ENCODE data around the gene ZKSCAN2. TPM values are rescaled to one million over a fixed set of nuclear protein-coding genes. Genes with fewer than 3 reads are reported as not detected.

ZKSCAN2 gene
- total and polyA plus RNA-seq, 9 of the 15 experiments (the other 6 are each of a cell fraction or from before 2014, with no cell fraction given): 1.3 to 9.5 (median 4.2) TPM

DNA sequence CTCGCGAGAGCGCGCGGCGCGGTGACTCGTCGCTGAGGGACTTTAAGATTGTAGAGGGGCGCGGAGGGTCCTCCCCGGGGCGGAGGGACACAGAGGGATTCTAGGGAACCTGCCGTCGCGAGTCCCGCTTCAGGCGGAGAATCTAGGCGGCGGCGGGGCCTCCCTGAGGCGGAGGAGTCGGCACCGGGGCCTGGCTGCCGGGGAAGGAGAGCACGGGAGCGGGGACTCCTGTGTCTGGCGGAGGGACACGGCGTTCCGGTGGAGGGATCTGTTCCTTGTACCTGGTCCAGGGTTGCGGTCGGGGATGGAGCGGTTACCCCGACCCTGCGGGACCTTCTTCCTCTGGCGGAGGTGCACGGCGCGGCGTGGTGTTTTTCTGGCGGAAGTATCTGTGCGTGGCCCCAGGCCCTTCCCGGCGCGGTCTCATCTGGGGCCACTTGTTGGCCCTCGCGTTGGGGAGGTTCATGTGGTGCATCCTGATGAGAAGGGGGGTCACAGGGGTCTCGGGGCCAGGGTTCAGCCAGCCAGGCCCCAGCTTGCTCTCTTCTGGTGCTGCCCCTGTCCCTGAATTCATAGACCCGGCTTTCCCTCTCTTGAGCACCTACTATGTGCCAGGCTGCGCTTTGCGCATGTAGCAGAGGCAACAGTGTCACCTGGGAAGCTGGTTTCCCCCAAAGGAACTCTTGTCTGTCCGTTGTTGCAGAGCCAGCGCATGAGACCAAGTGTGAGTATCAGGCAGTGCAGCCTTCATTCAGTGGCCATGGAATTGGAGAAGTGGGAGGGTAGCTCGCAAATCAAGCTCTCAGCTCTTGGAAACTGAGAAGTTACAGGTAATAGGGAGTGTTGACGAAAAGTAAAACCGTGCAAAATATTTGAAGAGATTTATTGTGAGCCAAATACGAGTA, 563 bp upstream of the ZKSCAN2 start (continued):
- no peak for TF ChIP-seq NR2F6 (CRISPR knock-in tag; IDR thresholded peaks at IDR 0.05)
- TF ChIP-seq, protein P1, sequence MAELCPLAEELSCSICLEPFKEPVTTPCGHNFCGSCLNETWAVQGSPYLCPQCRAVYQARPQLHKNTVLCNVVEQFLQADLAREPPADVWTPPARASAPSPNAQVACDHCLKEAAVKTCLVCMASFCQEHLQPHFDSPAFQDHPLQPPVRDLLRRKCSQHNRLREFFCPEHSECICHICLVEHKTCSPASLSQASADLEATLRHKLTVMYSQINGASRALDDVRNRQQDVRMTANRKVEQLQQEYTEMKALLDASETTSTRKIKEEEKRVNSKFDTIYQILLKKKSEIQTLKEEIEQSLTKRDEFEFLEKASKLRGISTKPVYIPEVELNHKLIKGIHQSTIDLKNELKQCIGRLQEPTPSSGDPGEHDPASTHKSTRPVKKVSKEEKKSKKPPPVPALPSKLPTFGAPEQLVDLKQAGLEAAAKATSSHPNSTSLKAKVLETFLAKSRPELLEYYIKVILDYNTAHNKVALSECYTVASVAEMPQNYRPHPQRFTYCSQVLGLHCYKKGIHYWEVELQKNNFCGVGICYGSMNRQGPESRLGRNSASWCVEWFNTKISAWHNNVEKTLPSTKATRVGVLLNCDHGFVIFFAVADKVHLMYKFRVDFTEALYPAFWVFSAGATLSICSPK (IDR thresholded peaks at IDR 0.05; ENCODE audit: borderline replicate concordance): no peak
- no peak for TF ChIP-seq ZNF124 (CRISPR knock-in tag; IDR thresholded peaks at IDR 0.05)
- no peak for TF ChIP-seq TCF7L2 (IDR thresholded peaks at IDR 0.05; ENCODE audit: low read depth, low read length)
- no peak for TF ChIP-seq BACH1 (tag; IDR thresholded peaks at IDR 0.05)
- no peak for TF ChIP-seq SLC30A9 (CRISPR knock-in tag; IDR thresholded peaks at IDR 0.05)
- TF ChIP-seq, protein P2, sequence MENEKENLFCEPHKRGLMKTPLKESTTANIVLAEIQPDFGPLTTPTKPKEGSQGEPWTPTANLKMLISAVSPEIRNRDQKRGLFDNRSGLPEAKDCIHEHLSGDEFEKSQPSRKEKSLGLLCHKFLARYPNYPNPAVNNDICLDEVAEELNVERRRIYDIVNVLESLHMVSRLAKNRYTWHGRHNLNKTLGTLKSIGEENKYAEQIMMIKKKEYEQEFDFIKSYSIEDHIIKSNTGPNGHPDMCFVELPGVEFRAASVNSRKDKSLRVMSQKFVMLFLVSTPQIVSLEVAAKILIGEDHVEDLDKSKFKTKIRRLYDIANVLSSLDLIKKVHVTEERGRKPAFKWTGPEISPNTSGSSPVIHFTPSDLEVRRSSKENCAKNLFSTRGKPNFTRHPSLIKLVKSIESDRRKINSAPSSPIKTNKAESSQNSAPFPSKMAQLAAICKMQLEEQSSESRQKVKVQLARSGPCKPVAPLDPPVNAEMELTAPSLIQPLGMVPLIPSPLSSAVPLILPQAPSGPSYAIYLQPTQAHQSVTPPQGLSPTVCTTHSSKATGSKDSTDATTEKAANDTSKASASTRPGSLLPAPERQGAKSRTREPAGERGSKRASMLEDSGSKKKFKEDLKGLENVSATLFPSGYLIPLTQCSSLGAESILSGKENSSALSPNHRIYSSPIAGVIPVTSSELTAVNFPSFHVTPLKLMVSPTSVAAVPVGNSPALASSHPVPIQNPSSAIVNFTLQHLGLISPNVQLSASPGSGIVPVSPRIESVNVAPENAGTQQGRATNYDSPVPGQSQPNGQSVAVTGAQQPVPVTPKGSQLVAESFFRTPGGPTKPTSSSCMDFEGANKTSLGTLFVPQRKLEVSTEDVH (IDR thresholded peaks at IDR 0.05; ENCODE audit: low read depth, partially characterized antibody): no peak
- TF ChIP-seq BRD4 (IDR thresholded peaks at IDR 0.05): peak; percentile 88; the same call in 1 of the 2 replicates
- peak; percentile 52 for TF ChIP-seq NFIC (IDR thresholded peaks at IDR 0.05)
- TF ChIP-seq ZBTB1 (CRISPR knock-in tag; IDR thresholded peaks at IDR 0.05; ENCODE audit: borderline replicate concordance, low read depth): peak; percentile 87
- peak; percentile 81 for TF ChIP-seq SUPT5H (IDR thresholded peaks at IDR 0.05)
- TF ChIP-seq EHMT2 (IDR thresholded peaks at IDR 0.05): peak; percentile 58; the same call in 1 of the 2 replicates
- TF ChIP-seq CHD2 (IDR thresholded peaks at IDR 0.05; ENCODE audit: low read depth, low read length): peak; percentile 91
- TF ChIP-seq, protein P3, sequence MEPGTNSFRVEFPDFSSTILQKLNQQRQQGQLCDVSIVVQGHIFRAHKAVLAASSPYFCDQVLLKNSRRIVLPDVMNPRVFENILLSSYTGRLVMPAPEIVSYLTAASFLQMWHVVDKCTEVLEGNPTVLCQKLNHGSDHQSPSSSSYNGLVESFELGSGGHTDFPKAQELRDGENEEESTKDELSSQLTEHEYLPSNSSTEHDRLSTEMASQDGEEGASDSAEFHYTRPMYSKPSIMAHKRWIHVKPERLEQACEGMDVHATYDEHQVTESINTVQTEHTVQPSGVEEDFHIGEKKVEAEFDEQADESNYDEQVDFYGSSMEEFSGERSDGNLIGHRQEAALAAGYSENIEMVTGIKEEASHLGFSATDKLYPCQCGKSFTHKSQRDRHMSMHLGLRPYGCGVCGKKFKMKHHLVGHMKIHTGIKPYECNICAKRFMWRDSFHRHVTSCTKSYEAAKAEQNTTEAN (CRISPR knock-in tag; IDR thresholded peaks at IDR 0.05): no peak
- TF ChIP-seq NFRKB (IDR thresholded peaks at IDR 0.05; ENCODE audit: low read depth): peak; percentile 77
- TF ChIP-seq HOXB6 (CRISPR knock-in tag; IDR thresholded peaks at IDR 0.05; ENCODE audit: borderline replicate concordance): 0 out of 2 replicates have a peak, but pooled peaks have one; percentile 24
- no peak for TF ChIP-seq PPARD (CRISPR knock-in tag; IDR thresholded peaks at IDR 0.05)
- TF ChIP-seq, protein P4, sequence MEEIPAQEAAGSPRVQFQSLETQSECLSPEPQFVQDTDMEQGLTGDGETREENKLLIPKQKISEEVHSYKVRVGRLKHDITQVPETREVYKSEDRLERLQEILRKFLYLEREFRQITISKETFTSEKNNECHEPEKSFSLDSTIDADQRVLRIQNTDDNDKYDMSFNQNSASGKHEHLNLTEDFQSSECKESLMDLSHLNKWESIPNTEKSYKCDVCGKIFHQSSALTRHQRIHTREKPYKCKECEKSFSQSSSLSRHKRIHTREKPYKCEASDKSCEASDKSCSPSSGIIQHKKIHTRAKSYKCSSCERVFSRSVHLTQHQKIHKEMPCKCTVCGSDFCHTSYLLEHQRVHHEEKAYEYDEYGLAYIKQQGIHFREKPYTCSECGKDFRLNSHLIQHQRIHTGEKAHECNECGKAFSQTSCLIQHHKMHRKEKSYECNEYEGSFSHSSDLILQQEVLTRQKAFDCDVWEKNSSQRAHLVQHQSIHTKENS (CRISPR knock-in tag; IDR thresholded peaks at IDR 0.05): no peak
- TF ChIP-seq DPF2 (IDR thresholded peaks at IDR 0.05): peak; percentile 51; the same call in 1 of the 2 replicates
- peak in 1 of 2 experiments; percentile 70; a peak in 2 of 4 replicates for TF ChIP-seq FOXK2 (conservative IDR thresholded peaks at IDR 0.05 in 1 of 2, IDR thresholded peaks at IDR 0.05 in 1 of 2; ENCODE audit: low read depth in 2 of 2)
